ENCODE measurements around the gene SEMA5A.

GRCh38 chr5:9370256-9370655 is 175.6 kb downstream of the SEMA5A start:
- TF ChIP-seq, protein P1, sequence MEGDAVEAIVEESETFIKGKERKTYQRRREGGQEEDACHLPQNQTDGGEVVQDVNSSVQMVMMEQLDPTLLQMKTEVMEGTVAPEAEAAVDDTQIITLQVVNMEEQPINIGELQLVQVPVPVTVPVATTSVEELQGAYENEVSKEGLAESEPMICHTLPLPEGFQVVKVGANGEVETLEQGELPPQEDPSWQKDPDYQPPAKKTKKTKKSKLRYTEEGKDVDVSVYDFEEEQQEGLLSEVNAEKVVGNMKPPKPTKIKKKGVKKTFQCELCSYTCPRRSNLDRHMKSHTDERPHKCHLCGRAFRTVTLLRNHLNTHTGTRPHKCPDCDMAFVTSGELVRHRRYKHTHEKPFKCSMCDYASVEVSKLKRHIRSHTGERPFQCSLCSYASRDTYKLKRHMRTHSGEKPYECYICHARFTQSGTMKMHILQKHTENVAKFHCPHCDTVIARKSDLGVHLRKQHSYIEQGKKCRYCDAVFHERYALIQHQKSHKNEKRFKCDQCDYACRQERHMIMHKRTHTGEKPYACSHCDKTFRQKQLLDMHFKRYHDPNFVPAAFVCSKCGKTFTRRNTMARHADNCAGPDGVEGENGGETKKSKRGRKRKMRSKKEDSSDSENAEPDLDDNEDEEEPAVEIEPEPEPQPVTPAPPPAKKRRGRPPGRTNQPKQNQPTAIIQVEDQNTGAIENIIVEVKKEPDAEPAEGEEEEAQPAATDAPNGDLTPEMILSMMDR (CRISPR knock-in tag; IDR thresholded peaks at IDR 0.05) = no peak
- TF ChIP-seq ZMYM4 (CRISPR knock-in tag; IDR thresholded peaks at IDR 0.05) (no peak), ZNF232 (CRISPR knock-in tag; IDR thresholded peaks at IDR 0.05; ENCODE audit: borderline replicate concordance) (no peak), MYC (CRISPR knock-in tag; IDR thresholded peaks at IDR 0.05; ENCODE audit: borderline replicate concordance) (no peak), ARHGAP35 (CRISPR knock-in tag; IDR thresholded peaks at IDR 0.05; ENCODE audit: borderline replicate concordance) (no peak), SP2 (CRISPR knock-in tag; IDR thresholded peaks at IDR 0.05) (no peak), STAT5B (CRISPR knock-in tag; IDR thresholded peaks at IDR 0.05) (no peak), ISX (CRISPR knock-in tag; conservative IDR thresholded peaks at IDR 0.05) (no peak), TARDBP (CRISPR knock-in tag; IDR thresholded peaks at IDR 0.05) (no peak), KAT7 (CRISPR knock-in tag; IDR thresholded peaks at IDR 0.05; ENCODE audit: borderline replicate concordance) (no peak), RELA (CRISPR knock-in tag; IDR thresholded peaks at IDR 0.05) (no peak), ZNF468 (CRISPR knock-in tag; IDR thresholded peaks at IDR 0.05) (no peak), POLR2AphosphoS5 (IDR thresholded peaks at IDR 0.05; ENCODE audit: low read depth, low read length) (no peak)
- TF ChIP-seq, protein P2, sequence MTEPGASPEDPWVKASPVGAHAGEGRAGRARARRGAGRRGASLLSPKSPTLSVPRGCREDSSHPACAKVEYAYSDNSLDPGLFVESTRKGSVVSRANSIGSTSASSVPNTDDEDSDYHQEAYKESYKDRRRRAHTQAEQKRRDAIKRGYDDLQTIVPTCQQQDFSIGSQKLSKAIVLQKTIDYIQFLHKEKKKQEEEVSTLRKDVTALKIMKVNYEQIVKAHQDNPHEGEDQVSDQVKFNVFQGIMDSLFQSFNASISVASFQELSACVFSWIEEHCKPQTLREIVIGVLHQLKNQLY (CRISPR knock-in tag; IDR thresholded peaks at IDR 0.05) = no peak
